Endothelial cell of umbilical vein (primary cell): ENCODE data around the gene KSR1. TPM values are rescaled to one million over a fixed set of nuclear protein-coding genes. Genes with fewer than 3 reads are reported as not detected.

Source experiments
- BruUV-seq: library from RNA; stranded (reverse); fragments of 400-500 nt; replicated peaks from 2 replicates; lab custom pipeline; 2021; lab: Mats Ljungman, UMichigan
- CTCF ChIA-PET: fragments of 300-600, 350-600 bp; sonication (Branson Sonifier 250); formaldehyde crosslinking; loops from one replicate; lab custom pipeline; 2021; ENCODE audit warnings: antibody characterized with exemption, inconsistent platforms; lab: Charles Lee
- POLR2A ChIA-PET: fragments of 300-600, 350-600 bp; sonication (Branson Sonifier 250); formaldehyde crosslinking; loops from one replicate; lab custom pipeline; 2021; ENCODE audit warnings: antibody characterized with exemption, inconsistent platforms; lab: Charles Lee
- DNase-seq: peaks from one replicate; pipeline ENCODE4 v3.0.0-alpha.2; 2011; ENCODE audit warnings: low read depth, low spot score
- FAIRE-seq: peaks from 2 replicates; lab custom pipeline; 2011; peaks lifted over from hg19 to GRCh38; lab: Jason Lieb, UNC
- H2AFZ ChIP-seq: 2 replicates; pipeline ENCODE4 v1.6.0; 2012; ENCODE audit warnings: low read depth, low read length, control low read depth, inconsistent platforms
- H3K27ac ChIP-seq: 2 replicates; pipeline ENCODE4 v1.5.1; 2011; ENCODE audit warnings: low read depth, mild to moderate bottlenecking, control low read depth, low read length, moderate library complexity; ENCODE audit not compliant: insufficient read depth
- H3K27me3 ChIP-seq, 2 experiments: 2 replicates each; pipeline versions ENCODE4 v1.6.0 to v1.6.1; 2011; ENCODE audit warnings: low read length in 2 of 2, mixed read lengths in 1 of 2; ENCODE audit not compliant: control insufficient read depth in 2 of 2, insufficient read depth in 2 of 2
- H3K36me3 ChIP-seq, 2 experiments: 2 replicates in 1 of 2; 3 replicates in 1 of 2; pipeline ENCODE4 v1.5.1; 2011; ENCODE audit warnings: low read length in 2 of 2, mild to moderate bottlenecking in 1 of 2, moderate library complexity in 1 of 2; ENCODE audit not compliant: control insufficient read depth in 2 of 2, insufficient read depth in 2 of 2; ENCODE audit errors: extremely low read depth in 1 of 2
- H3K4me1 ChIP-seq: 3 replicates; pipeline ENCODE4 v1.5.1; 2011; ENCODE audit warnings: mild to moderate bottlenecking, low read length; ENCODE audit not compliant: control insufficient read depth, insufficient read depth; ENCODE audit errors: extremely low read depth
- H3K4me2 ChIP-seq: 2 replicates; pipeline ENCODE4 v1.6.1; 2011; ENCODE audit warnings: low read length, control low read depth, mixed read lengths; ENCODE audit not compliant: insufficient read depth
- H3K4me3 ChIP-seq, 3 experiments: fragments of 200-600 bp in 1 of 3; sonication (generic), shearing (Covaris generic) in 1 of 3; replicated peaks in 1 of 3; 2 replicates each; pipeline ENCODE4 v1.5.1; 2011 to 2016; ENCODE audit warnings: control low read depth in 3 of 3, low read length in 3 of 3, mild to moderate bottlenecking in 2 of 3, inconsistent platforms in 1 of 3, low read depth in 1 of 3, moderate library complexity in 1 of 3; ENCODE audit not compliant: insufficient read depth in 1 of 3
- H3K79me2 ChIP-seq: 2 replicates; pipeline ENCODE4 v1.6.0; 2012; ENCODE audit warnings: low read length, inconsistent platforms; ENCODE audit not compliant: control insufficient read depth, insufficient read depth
- H3K9ac ChIP-seq: replicated peaks from 2 replicates; pipeline ENCODE3; 2011; ENCODE audit warnings: low read length, control low read depth; ENCODE audit not compliant: insufficient read depth; ENCODE audit errors: extremely low read depth
- H3K9me1 ChIP-seq: replicated peaks from 3 replicates; pipeline ENCODE4 v1.6.0; 2011; ENCODE audit warnings: mild to moderate bottlenecking, low read length; ENCODE audit not compliant: control insufficient read depth, insufficient read depth; ENCODE audit errors: extremely low read depth
- H3K9me3 ChIP-seq: replicated peaks from 2 replicates; pipeline ENCODE4 v1.5.1; 2012; ENCODE audit warnings: low read length, inconsistent platforms; ENCODE audit not compliant: control insufficient read depth, insufficient read depth
- H4K20me1 ChIP-seq: replicated peaks from 2 replicates; pipeline ENCODE3; 2011; ENCODE audit warnings: mild to moderate bottlenecking, low read length; ENCODE audit not compliant: control insufficient read depth, insufficient read depth; ENCODE audit errors: extremely low read depth
- CTCF ChIP-seq, 2 donors: IDR thresholded peaks; 1 replicate in 1 of 2; 2 replicates in 1 of 2; pipeline ENCODE4 v1.5.1; 2011; ENCODE audit warnings: low read length in 2 of 2, mild to moderate bottlenecking in 2 of 2, moderate library complexity in 2 of 2, control low read depth in 1 of 2, inconsistent platforms in 1 of 2, low read depth in 1 of 2; ENCODE audit not compliant: insufficient read depth in 1 of 2; ENCODE audit errors: extremely low read depth in 1 of 2
- EZH2 ChIP-seq: IDR thresholded peaks from 2 replicates; pipeline ENCODE4 v1.6.1; 2012; ENCODE audit warnings: borderline replicate concordance, low read depth, mild to moderate bottlenecking, moderate library complexity, low read length, inconsistent platforms; ENCODE audit not compliant: severe bottlenecking
- FOS ChIP-seq: IDR thresholded peaks from 2 replicates; pipeline ENCODE4 v1.6.1; 2011; ENCODE audit warnings: mild to moderate bottlenecking, low read length, moderate library complexity, borderline replicate concordance; ENCODE audit not compliant: insufficient read depth
- GATA2 ChIP-seq: IDR thresholded peaks from 2 replicates; pipeline ENCODE4 v1.7.0; 2011; ENCODE audit warnings: low read depth, mild to moderate bottlenecking, moderate library complexity, mixed read lengths, low read length; ENCODE audit not compliant: insufficient read length, insufficient read depth
- JUN ChIP-seq: IDR thresholded peaks from 2 replicates; pipeline ENCODE4 v1.6.1; 2011; ENCODE audit warnings: borderline replicate concordance, low read depth; ENCODE audit not compliant: insufficient read length, insufficient read depth
- MYC ChIP-seq: IDR thresholded peaks from one replicate; pipeline ENCODE4 v1.6.1; 2011; ENCODE audit warnings: mild to moderate bottlenecking, low read depth, low read length
- POLR2A ChIP-seq: IDR thresholded peaks from 2 replicates; pipeline ENCODE4 v1.6.1; 2012; ENCODE audit warnings: low read depth, mild to moderate bottlenecking, control low read depth, low read length
- POLR2AphosphoS5 ChIP-seq: IDR thresholded peaks from 2 replicates; pipeline ENCODE4 v1.6.1; 2012; ENCODE audit warnings: low read depth, mild to moderate bottlenecking, control low read depth, low read length, moderate library complexity; ENCODE audit not compliant: insufficient read depth
- dilution Hi-C: fragments of 300-500 bp; cut with MboI; formaldehyde crosslinking; loops from one replicate; pipeline ENCODE4 v1.15.0; 2019; ENCODE audit warnings: low sequenced_read_pairs; ENCODE audit not compliant: extremely low pct_ligation_motif_present
- intact Hi-C: fragments of 100-400 bp; cut with micrococcal nuclease; formaldehyde crosslinking; loops from one replicate; pipeline ENCODE4 v1.10.0; 2022
- polyA plus RNA-seq, 4 experiments: library from polyadenylated mRNA; depleted of rRNA in 3 of 4; stranded (reverse) in 3 of 4; unstranded in 1 of 4; fragments of >200 nt; gene quantifications; 2 replicates each; pipeline versions ENCODE4 v1.2.1 to v1.2.3, GENCODE V29; 2011 to 2012; ENCODE audit warnings: missing spikeins in 1 of 4
- total RNA-seq: library from RNA; stranded (reverse); gene quantifications from 2 replicates; pipeline ENCODE4 v1.2.3, GENCODE V29; 2021
- TF ChIP-seq, protein P1 (sequence below): IDR thresholded peaks from 2 replicates; pipeline ENCODE4 v1.6.1; 2011; ENCODE audit not compliant: insufficient read depth, insufficient read length

The KSR1 gene
- total and polyA plus RNA-seq, 2 donors (not counting 3 experiments of a cell fraction or from before 2014, with no cell fraction given) = 35.4 to 80.2 TPM

DNA sequence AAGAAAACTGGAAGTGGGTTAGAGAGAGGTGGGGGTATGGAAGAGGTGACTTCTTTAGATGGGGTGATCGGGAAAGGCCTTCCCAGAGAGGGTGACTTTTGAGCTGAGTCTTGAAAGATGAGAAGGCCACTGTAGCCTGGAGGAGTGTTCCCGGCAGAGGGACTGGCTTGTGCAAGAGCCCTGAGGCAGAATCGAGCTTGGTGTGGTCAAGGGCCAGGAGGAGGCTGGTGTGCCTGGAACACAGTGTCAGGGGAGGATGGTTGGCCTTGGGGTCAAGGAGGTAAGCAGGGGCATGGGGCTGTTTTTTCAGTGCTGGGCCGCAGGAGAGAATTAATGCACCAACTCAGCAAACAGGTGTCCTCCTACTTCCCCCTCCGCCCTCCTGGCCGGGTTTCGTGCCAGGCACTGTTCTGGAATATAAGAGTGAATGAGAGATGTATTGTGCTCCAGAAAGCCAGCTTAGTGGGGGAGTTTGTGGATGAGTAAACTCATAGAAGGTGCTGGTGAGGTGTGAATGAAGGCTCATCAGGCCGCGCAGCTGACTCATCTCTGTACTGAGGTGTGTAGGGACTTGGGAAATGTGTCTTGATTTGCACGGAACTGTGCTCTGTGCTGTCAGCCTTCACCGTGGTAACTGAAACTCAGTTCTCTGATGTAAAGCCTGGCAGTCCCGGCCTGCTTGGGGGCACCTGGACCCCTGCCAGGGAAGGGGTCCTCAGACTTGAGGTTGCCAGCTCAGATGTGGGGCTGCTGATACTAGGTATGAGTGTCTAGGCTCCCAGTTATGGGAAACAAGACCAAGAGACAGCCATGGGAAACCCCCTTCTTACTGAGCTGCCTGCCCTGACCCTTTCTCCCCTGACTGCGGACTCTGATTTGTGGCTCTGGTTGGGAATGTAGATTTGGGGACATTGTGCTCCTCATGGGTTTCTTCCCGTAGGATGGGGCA is 15.3 kb downstream of the KSR1 start:
- POLR2A ChIA-PET = no interaction called here
- H3K36me3 ChIP-seq = no peaks in the 10 kb centered on the region
- BruUV-seq = no TSS peak
- H3K79me2 ChIP-seq = peaks cover 62% of the 10 kb centered on the region
- intact Hi-C loops (loop anchor here (5.0 kb wide), 1 partner anchor 66 kb away; no protein-coding TSS in a partner anchor), dilution Hi-C loops (no loop called here)
- H3K9me1 ChIP-seq = no peaks in the 10 kb centered on the region
- FAIRE-seq (no peak), DNase-seq (no peak)
- no peaks in the 10 kb centered on the region for H4K20me1 ChIP-seq
- H3K27ac ChIP-seq = no peak overlapping the region
- TF ChIP-seq, protein P1, sequence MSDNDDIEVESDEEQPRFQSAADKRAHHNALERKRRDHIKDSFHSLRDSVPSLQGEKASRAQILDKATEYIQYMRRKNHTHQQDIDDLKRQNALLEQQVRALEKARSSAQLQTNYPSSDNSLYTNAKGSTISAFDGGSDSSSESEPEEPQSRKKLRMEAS = no peak
- no peak for TF ChIP-seq POLR2AphosphoS5
- TF ChIP-seq GATA2 = no peak
- H2AFZ ChIP-seq = no peak overlapping the region
- H3K9ac ChIP-seq = no peak overlapping the region
- H3K9me3 ChIP-seq = no peaks in the 10 kb centered on the region
- no peaks in the 10 kb centered on the region for H3K27me3 ChIP-seq
- no peak overlapping the region for H3K4me2 ChIP-seq
- H3K4me3 ChIP-seq = no peak overlapping the region
- CTCF ChIA-PET = interaction anchor here (1.3 to 1.6 kb wide), 2 partner anchors 15 to 128 kb away, joined by 3 to 5 read pairs; partner anchors contain the start of gene KSR1
- H3K4me1 ChIP-seq = peaks cover 18% of the 10 kb centered on the region

DNA sequence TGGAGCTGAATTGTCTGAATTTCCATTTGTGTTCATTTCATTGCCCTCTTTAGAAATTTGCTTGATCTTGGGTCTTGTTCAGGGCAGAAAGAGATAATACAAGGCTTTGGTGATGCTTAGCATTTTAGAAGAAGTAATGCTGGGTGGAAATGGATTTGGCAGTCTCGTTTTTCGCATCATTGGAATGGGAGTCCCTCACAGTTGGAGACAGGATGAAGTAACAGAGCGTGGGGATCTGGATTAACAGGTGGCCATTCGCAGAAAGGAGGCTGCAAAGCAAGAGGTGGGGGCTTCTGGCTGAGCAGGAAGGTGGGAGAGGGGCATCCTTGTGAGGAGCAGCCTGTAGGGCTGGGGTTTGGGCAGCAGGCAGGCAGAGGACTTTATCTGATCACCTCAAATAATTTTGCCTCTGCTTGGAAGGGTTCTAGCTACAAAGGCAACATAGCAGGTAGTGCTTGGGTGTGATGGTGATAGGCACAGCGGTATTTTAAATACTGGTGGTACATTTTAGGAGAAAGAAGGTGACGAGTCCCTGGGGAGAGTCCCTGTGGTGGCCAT is 17.0 kb downstream of the KSR1 start:
- no peaks in the 10 kb centered on the region for H3K27me3 ChIP-seq
- TF ChIP-seq POLR2AphosphoS5 = no peak
- TF ChIP-seq POLR2A = no peak
- no peak for TF ChIP-seq GATA2
- TF ChIP-seq JUN = no peak
- no peak for TF ChIP-seq EZH2
- TF ChIP-seq, protein P1 = no peak
- TF ChIP-seq MYC = no peak
- no peak for TF ChIP-seq CTCF (IDR thresholded peaks at IDR 0.05; ENCODE audit: extremely low read depth in 1 of 2, insufficient read depth in 1 of 2, low read depth in 1 of 2, low read length in 2 of 2)
- no peak for TF ChIP-seq FOS
- no peaks in the 10 kb centered on the region for H3K9me1 ChIP-seq

More for the DNA sequence above, 17.0 kb downstream of the KSR1 start:
- peak overlapping the region; percentile 45 for H3K27ac ChIP-seq
- FAIRE-seq (no peak), DNase-seq (no peak)
- H3K36me3 ChIP-seq = no peaks in the 10 kb centered on the region
- CTCF ChIA-PET = interaction anchor here (0.9 to 1.6 kb wide), 5 partner anchors 15 to 127 kb away, joined by 4 to 7 read pairs (median 5); partner anchors contain the start of gene KSR1
- BruUV-seq = no TSS peak
- H3K4me3 ChIP-seq = no peak overlapping the region
- H3K4me2 ChIP-seq = peak overlapping the region; percentile 65
- H3K9ac ChIP-seq = no peak overlapping the region
- H3K4me1 ChIP-seq = peaks cover 13% of the 10 kb centered on the region
- POLR2A ChIA-PET = interaction anchor here (1.8 kb wide), 1 partner anchor 15 kb away, joined by 7 read pairs; no protein-coding TSS in a partner anchor
- H3K79me2 ChIP-seq = peaks cover 50% of the 10 kb centered on the region
- no peak overlapping the region for H2AFZ ChIP-seq
- H3K9me3 ChIP-seq = no peaks in the 10 kb centered on the region
- intact Hi-C loops = loop anchor here (5.0 kb wide), 1 partner anchor 64 kb away; no protein-coding TSS in a partner anchor
- H4K20me1 ChIP-seq = no peaks in the 10 kb centered on the region
- dilution Hi-C loops = no loop called here
